ENCODE measurements around the gene NOS3. TPM values are rescaled to one million over a fixed set of nuclear protein-coding genes. Genes with fewer than 3 reads are reported as not detected.

The NOS3 gene
- total and polyA plus RNA-seq, 9 of the 15 experiments (the other 6 are each of a cell fraction or from before 2014, with no cell fraction given), result 1.1 to 121 (median 23.6) TPM

GRCh38 chr7:151010307-151011096 is 19.7 kb downstream of the NOS3 start (continued):
- TF ChIP-seq TGIF2 (CRISPR knock-in tag; IDR thresholded peaks at IDR 0.05), result no peak
- no peak for TF ChIP-seq DLX4 (CRISPR knock-in tag; IDR thresholded peaks at IDR 0.05)
- TF ChIP-seq ZNF764 (CRISPR knock-in tag; IDR thresholded peaks at IDR 0.05; ENCODE audit: low read depth), result no peak
- no peak for TF ChIP-seq GABPB2 (CRISPR knock-in tag; conservative IDR thresholded peaks at IDR 0.05)
- no peak for TF ChIP-seq ZNF3 (CRISPR knock-in tag; IDR thresholded peaks at IDR 0.05)
- peak; percentile 81; the same call in 1 of the 2 replicates for TF ChIP-seq ZNF12 (CRISPR knock-in tag; IDR thresholded peaks at IDR 0.05)
- TF ChIP-seq GATA2 (CRISPR knock-in tag; IDR thresholded peaks at IDR 0.05), result no peak
- TF ChIP-seq HNRNPH1 (optimal IDR thresholded peaks at IDR 0.05; ENCODE audit: low read depth, low read length), result no peak
- no peak for TF ChIP-seq CGGBP1 (CRISPR knock-in tag; IDR thresholded peaks at IDR 0.05)
- no peak for TF ChIP-seq ZNF239 (CRISPR knock-in tag; IDR thresholded peaks at IDR 0.05)
- 0 out of 2 replicates have a peak, but pooled peaks have one; percentile 23 for TF ChIP-seq ZNF449 (CRISPR knock-in tag; IDR thresholded peaks at IDR 0.05)
- no peak for TF ChIP-seq E2F8 (IDR thresholded peaks at IDR 0.05; ENCODE audit: low read depth, partially characterized antibody)
- peak; percentile 65 for TF ChIP-seq ZBTB7A (IDR thresholded peaks at IDR 0.05; ENCODE audit: borderline replicate concordance, control insufficient read depth, low read depth, low read length)
- TF ChIP-seq PATZ1 (CRISPR knock-in tag; IDR thresholded peaks at IDR 0.05; ENCODE audit: borderline replicate concordance), result no peak; the same call in 1 of the 2 replicates
- no peak for TF ChIP-seq ZNF212 (CRISPR knock-in tag; IDR thresholded peaks at IDR 0.05)
- no peak for TF ChIP-seq EWSR1 (IDR thresholded peaks at IDR 0.05; ENCODE audit: borderline replicate concordance, low read depth, partially characterized antibody)
- no peak for TF ChIP-seq RBM17 (IDR thresholded peaks at IDR 0.05; ENCODE audit: borderline replicate concordance, low read depth, low read length)
- no peak for TF ChIP-seq ZNF512 (tag; IDR thresholded peaks at IDR 0.05)
- peak; percentile 73 for TF ChIP-seq POLR2A (conservative IDR thresholded peaks at IDR 0.05)

Measured in K562 (cell line).